ENCODE data around the gene MBD6.

MBD6 gene

DNA sequence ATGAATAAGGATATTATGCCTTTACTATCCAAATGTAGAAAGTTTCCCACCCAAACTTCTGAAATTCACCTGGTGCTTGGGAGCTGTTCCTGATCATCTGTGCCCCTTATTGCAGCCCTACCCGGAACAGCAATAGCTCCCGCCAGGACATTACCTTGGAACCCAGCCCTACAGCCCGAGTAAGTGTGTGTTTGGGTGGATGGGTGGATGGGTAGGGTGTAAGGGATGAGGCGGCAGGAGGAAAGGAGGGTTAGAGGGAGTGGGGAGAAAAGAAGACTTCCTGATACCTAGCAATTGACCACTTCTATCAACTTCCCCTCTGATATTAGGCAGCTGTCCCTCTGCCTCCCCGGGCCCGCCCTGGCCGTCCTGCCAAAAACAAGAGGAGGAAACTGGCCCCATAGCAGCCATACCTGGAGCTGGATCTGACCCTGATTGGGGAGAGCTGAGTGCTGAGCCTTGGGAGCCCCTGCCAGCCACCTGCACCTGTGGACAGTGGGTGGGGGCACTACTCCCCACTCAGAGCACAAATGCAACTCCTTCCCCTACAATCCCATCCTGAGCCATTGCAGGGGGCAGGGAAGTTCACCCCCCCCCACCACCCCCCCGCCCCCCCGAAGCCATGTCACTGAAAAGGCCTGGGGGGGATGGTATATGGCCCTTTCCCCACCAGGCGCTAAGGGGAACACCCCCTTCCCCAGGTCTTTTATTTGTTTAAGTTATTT lies 6.4 kb downstream of the MBD6 start:
- no peak for TF ChIP-seq TAF1 (IDR thresholded peaks at IDR 0.05; ENCODE audit: low read depth)

DNA sequence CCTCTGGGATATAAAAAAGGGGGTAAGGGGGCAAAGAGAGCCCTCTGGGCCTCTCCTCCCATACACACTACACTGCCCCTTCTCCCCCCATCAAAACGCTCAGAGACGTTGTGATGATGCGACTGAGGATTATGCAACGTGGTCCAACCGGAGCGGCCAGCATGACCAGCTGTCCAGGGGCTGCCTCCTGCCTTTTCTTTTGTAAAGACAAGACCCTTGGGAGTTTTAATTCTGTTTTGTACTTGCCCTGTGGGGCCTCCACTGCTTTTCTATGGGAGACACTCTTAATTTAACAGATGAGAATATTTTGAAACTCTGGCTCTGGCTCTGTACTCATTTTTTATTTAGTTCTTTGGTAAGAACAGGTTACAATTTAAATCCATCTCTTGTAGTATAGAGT lies 7.2 kb downstream of the MBD6 start:
- TF ChIP-seq CEBPB (IDR thresholded peaks at IDR 0.05) (no peak), YY1 (IDR thresholded peaks at IDR 0.05; ENCODE audit: low read depth) (no peak), TAF1 (IDR thresholded peaks at IDR 0.05; ENCODE audit: low read depth) (no peak), RAD21 (IDR thresholded peaks at IDR 0.05; ENCODE audit: low read depth) (no peak), EP300 (IDR thresholded peaks at IDR 0.05; ENCODE audit: borderline replicate concordance) (no peak), FOXM1 (IDR thresholded peaks at IDR 0.05; ENCODE audit: borderline replicate concordance, low read depth) (no peak), EGR1 (IDR thresholded peaks at IDR 0.05) (no peak), TEAD4 (IDR thresholded peaks at IDR 0.05) (no peak), NFIC (IDR thresholded peaks at IDR 0.05) (no peak), CREB1 (IDR thresholded peaks at IDR 0.05; ENCODE audit: low read depth) (no peak), ZBTB7A (IDR thresholded peaks at IDR 0.05; ENCODE audit: low read depth) (no peak)
- TF ChIP-seq, protein P1, sequence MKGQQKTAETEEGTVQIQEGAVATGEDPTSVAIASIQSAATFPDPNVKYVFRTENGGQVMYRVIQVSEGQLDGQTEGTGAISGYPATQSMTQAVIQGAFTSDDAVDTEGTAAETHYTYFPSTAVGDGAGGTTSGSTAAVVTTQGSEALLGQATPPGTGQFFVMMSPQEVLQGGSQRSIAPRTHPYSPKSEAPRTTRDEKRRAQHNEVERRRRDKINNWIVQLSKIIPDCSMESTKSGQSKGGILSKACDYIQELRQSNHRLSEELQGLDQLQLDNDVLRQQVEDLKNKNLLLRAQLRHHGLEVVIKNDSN (IDR thresholded peaks at IDR 0.05): no peak
- TF ChIP-seq, protein P2, sequence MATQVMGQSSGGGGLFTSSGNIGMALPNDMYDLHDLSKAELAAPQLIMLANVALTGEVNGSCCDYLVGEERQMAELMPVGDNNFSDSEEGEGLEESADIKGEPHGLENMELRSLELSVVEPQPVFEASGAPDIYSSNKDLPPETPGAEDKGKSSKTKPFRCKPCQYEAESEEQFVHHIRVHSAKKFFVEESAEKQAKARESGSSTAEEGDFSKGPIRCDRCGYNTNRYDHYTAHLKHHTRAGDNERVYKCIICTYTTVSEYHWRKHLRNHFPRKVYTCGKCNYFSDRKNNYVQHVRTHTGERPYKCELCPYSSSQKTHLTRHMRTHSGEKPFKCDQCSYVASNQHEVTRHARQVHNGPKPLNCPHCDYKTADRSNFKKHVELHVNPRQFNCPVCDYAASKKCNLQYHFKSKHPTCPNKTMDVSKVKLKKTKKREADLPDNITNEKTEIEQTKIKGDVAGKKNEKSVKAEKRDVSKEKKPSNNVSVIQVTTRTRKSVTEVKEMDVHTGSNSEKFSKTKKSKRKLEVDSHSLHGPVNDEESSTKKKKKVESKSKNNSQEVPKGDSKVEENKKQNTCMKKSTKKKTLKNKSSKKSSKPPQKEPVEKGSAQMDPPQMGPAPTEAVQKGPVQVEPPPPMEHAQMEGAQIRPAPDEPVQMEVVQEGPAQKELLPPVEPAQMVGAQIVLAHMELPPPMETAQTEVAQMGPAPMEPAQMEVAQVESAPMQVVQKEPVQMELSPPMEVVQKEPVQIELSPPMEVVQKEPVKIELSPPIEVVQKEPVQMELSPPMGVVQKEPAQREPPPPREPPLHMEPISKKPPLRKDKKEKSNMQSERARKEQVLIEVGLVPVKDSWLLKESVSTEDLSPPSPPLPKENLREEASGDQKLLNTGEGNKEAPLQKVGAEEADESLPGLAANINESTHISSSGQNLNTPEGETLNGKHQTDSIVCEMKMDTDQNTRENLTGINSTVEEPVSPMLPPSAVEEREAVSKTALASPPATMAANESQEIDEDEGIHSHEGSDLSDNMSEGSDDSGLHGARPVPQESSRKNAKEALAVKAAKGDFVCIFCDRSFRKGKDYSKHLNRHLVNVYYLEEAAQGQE (IDR thresholded peaks at IDR 0.05; ENCODE audit: low read depth): no peak
- TF ChIP-seq, protein P3, sequence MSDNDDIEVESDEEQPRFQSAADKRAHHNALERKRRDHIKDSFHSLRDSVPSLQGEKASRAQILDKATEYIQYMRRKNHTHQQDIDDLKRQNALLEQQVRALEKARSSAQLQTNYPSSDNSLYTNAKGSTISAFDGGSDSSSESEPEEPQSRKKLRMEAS (IDR thresholded peaks at IDR 0.05): no peak

DNA sequence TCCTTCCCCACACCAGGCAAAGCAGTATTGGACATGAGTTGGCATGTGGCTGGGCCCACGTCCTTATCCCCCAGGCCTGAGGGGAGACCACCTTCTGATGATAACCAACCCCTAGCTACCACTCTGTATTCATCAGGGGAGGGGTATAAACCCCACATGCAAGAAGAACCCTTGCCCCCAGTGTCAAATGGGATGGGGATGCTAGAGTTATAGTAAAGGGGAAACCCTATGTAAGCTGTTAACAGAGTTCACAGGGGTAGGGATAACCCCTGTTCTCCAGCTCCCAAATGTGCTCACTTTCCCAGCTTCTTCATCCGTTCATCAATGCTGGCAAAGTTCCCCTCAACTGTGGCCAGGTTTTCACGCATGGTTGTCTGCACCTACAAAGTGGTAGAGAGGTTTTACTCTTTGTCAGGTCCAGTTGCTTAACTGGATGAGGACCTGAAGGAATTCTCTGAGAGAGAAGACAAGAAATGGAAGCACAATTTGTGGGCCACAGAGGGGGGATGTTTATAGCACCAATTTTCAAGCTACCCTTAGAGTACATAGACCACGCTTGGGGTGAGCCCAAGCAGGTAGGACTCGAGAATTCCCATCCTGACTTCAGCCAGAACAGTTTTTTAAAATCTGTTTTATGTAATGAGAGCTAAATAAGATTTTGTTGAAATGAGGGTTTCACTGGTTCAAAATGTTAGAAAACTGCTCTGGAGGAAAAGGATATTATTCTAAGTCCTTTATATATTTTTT lies 7.9 kb downstream of the MBD6 start:
- TF ChIP-seq EGR1 (IDR thresholded peaks at IDR 0.05): no peak
- TF ChIP-seq CREB1 (IDR thresholded peaks at IDR 0.05; ENCODE audit: low read depth): no peak
- TF ChIP-seq EP300 (IDR thresholded peaks at IDR 0.05; ENCODE audit: borderline replicate concordance): no peak
- TF ChIP-seq, protein P3 (IDR thresholded peaks at IDR 0.05): no peak
- TF ChIP-seq NFIC (IDR thresholded peaks at IDR 0.05): no peak
- no peak for TF ChIP-seq TCF12 (IDR thresholded peaks at IDR 0.05; ENCODE audit: low read depth)
- no peak for TF ChIP-seq YY1 (IDR thresholded peaks at IDR 0.05; ENCODE audit: low read depth)
- TF ChIP-seq TEAD4 (IDR thresholded peaks at IDR 0.05): no peak
- no peak for TF ChIP-seq ZBTB7A (IDR thresholded peaks at IDR 0.05; ENCODE audit: low read depth)

DNA sequence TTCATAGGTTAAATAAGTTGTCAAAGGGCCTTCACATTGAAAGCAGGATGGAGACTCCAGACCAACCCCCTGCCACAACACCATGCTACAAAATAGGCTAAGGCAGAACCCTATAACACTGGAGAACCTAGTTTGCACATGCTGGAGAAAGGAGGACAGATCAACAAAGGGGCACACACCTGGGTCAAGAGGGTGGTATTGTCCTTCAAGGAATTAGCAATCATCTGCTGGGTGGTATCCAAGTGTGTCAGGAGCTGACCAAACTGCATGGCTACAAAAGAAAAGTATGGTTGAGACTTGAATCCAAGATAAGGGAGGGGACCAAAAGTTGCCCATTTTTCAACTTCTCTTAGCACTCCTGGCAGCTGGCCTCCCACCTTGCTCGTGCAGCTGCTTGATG lies 9.2 kb downstream of the MBD6 start:
- TF ChIP-seq TEAD4 (IDR thresholded peaks at IDR 0.05) (no peak), CREB1 (IDR thresholded peaks at IDR 0.05; ENCODE audit: low read depth) (no peak), YY1 (IDR thresholded peaks at IDR 0.05; ENCODE audit: low read depth) (no peak), FOXM1 (IDR thresholded peaks at IDR 0.05; ENCODE audit: borderline replicate concordance, low read depth) (no peak), ZBTB7A (IDR thresholded peaks at IDR 0.05; ENCODE audit: low read depth) (no peak), EP300 (IDR thresholded peaks at IDR 0.05; ENCODE audit: borderline replicate concordance) (no peak), RAD21 (IDR thresholded peaks at IDR 0.05; ENCODE audit: low read depth) (no peak), CEBPB (IDR thresholded peaks at IDR 0.05) (no peak), NFIC (IDR thresholded peaks at IDR 0.05) (no peak)
- TF ChIP-seq, protein P1 (IDR thresholded peaks at IDR 0.05): no peak
- TF ChIP-seq, protein P3 (IDR thresholded peaks at IDR 0.05): no peak
- TF ChIP-seq, protein P2 (IDR thresholded peaks at IDR 0.05; ENCODE audit: low read depth): no peak

DNA sequence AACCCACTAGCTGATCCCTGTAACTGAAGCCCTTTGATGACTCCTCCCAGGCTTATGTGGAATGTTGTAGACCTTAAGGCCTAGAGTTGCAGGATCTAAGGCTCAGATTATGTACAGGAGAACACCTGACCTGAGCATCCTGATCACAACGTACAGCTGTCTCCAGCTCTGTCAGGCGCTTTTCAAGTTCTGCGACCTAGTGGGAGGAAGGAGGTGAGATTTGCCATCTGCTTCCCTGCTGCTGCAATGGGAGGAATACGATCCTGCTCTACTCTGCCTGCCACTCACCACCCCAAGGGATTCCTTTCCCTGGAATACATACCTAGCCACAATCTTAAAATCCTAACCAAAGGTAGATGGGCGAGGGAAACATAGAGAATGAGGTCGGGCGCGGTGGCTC lies 10.5 kb downstream of the MBD6 start:
- TF ChIP-seq CREB1 (IDR thresholded peaks at IDR 0.05; ENCODE audit: low read depth) (no peak), TEAD4 (IDR thresholded peaks at IDR 0.05) (no peak), EGR1 (IDR thresholded peaks at IDR 0.05) (no peak), FOXM1 (IDR thresholded peaks at IDR 0.05; ENCODE audit: borderline replicate concordance, low read depth) (no peak), EP300 (IDR thresholded peaks at IDR 0.05; ENCODE audit: borderline replicate concordance) (no peak), CEBPB (IDR thresholded peaks at IDR 0.05) (no peak), TCF12 (IDR thresholded peaks at IDR 0.05; ENCODE audit: low read depth) (no peak), NFIC (IDR thresholded peaks at IDR 0.05) (no peak), TAF1 (IDR thresholded peaks at IDR 0.05; ENCODE audit: low read depth) (no peak), RAD21 (IDR thresholded peaks at IDR 0.05; ENCODE audit: low read depth) (no peak)
- TF ChIP-seq, protein P1 (IDR thresholded peaks at IDR 0.05): no peak
- TF ChIP-seq, protein P3 (IDR thresholded peaks at IDR 0.05): no peak
- TF ChIP-seq, protein P2 (IDR thresholded peaks at IDR 0.05; ENCODE audit: low read depth): no peak
